Measurements from ENCODE around the gene DGKG. TPM values are rescaled to one million over a fixed set of nuclear protein-coding genes. Genes with fewer than 3 reads are reported as not detected.

The DGKG gene
- total RNA-seq, 1 donor from 2014 or later, result 65.7 TPM

- no peaks in the 10 kb centered on the region for H3K9me3 ChIP-seq (replicated peaks)
- no peak overlapping the region for H3K27ac ChIP-seq (replicated peaks)
- intact Hi-C loops (cut with micrococcal nuclease), result no loop called here
- peaks cover 30% of the 10 kb centered on the region for H3K4me1 ChIP-seq
- no peaks in the 10 kb centered on the region for H3K27me3 ChIP-seq (ENCODE audit: low read depth)
- H3K4me3 ChIP-seq, result no peak overlapping the region
- TF ChIP-seq CTCF (IDR thresholded peaks at IDR 0.05; ENCODE audit: borderline replicate concordance), result no peak
- peaks cover 19% of the 10 kb centered on the region for H3K36me3 ChIP-seq
- no peak for DNase-seq
Observed at GRCh38 chr3:186318135-186318534, 43.9 kb downstream of the DGKG start.

- H3K27ac ChIP-seq (replicated peaks), result no peak overlapping the region
- H3K36me3 ChIP-seq, result peaks cover 19% of the 10 kb centered on the region
- no peaks in the 10 kb centered on the region for H3K27me3 ChIP-seq (ENCODE audit: low read depth)
- intact Hi-C loops (cut with micrococcal nuclease), result no loop called here
- DNase-seq, result no peak
- TF ChIP-seq CTCF (IDR thresholded peaks at IDR 0.05; ENCODE audit: borderline replicate concordance), result no peak
- H3K4me1 ChIP-seq, result peaks cover 27% of the 10 kb centered on the region
- H3K4me3 ChIP-seq, result no peak overlapping the region
- H3K9me3 ChIP-seq (replicated peaks), result no peaks in the 10 kb centered on the region
Observed at GRCh38 chr3:186317478-186317877, 44.6 kb downstream of the DGKG start.

- peaks cover 19% of the 10 kb centered on the region for H3K36me3 ChIP-seq
- no peaks in the 10 kb centered on the region for H3K9me3 ChIP-seq (replicated peaks)
- TF ChIP-seq CTCF (IDR thresholded peaks at IDR 0.05; ENCODE audit: borderline replicate concordance), result no peak
- DNase-seq, result no peak
- peaks cover 20% of the 10 kb centered on the region for H3K4me1 ChIP-seq
- no peak overlapping the region for H3K4me3 ChIP-seq
- H3K27ac ChIP-seq (replicated peaks), result no peak overlapping the region
- intact Hi-C loops (cut with micrococcal nuclease), result no loop called here
- H3K27me3 ChIP-seq (ENCODE audit: low read depth), result no peaks in the 10 kb centered on the region
Observed at GRCh38 chr3:186316666-186317260, 45.3 kb downstream of the DGKG start.

- no peak overlapping the region for H3K27ac ChIP-seq (replicated peaks)
Observed at GRCh38 chr3:186315581-186316354, 46.3 kb downstream of the DGKG start.

GRCh38 chr3:186314896-186315295 lies 47.1 kb downstream of the DGKG start:
- no peak for DNase-seq
- no peaks in the 10 kb centered on the region for H3K27me3 ChIP-seq (ENCODE audit: low read depth)
- H3K4me3 ChIP-seq, result no peak overlapping the region
- no peak overlapping the region for H3K27ac ChIP-seq (replicated peaks)
- H3K9me3 ChIP-seq (replicated peaks), result no peaks in the 10 kb centered on the region
- H3K4me1 ChIP-seq, result peaks cover 11% of the 10 kb centered on the region
- no peak for TF ChIP-seq CTCF (IDR thresholded peaks at IDR 0.05; ENCODE audit: borderline replicate concordance)
- intact Hi-C loops (cut with micrococcal nuclease), result no loop called here
- peaks cover 14% of the 10 kb centered on the region for H3K36me3 ChIP-seq

More at GRCh38 chr3:186315581-186316354, 46.3 kb downstream of the DGKG start:
- DNase-seq, result no peak
- intact Hi-C loops (cut with micrococcal nuclease), result no loop called here
- Histone ChIP-seq H3K9me3 (replicated peaks) (no peaks in the 10 kb centered on the region), H3K27me3 (ENCODE audit: low read depth) (no peaks in the 10 kb centered on the region), H3K4me3 (no peak overlapping the region), H3K36me3 (peaks cover 19% of the 10 kb centered on the region), H3K4me1 (peaks cover 11% of the 10 kb centered on the region)
- TF ChIP-seq CTCF (IDR thresholded peaks at IDR 0.05; ENCODE audit: borderline replicate concordance), result no peak
